ENCODE measurements around the gene PLET1.
"Not testable (repeated sequence)": the region's sequence is repeated elsewhere in the genome, so short reads cannot be mapped to it uniquely, and the experiment has no call there.

PLET1 gene

GRCh38 chr11:112206071-112206470, 54.6 kb downstream of the PLET1 start:
- DNase-seq: no peak

DNA sequence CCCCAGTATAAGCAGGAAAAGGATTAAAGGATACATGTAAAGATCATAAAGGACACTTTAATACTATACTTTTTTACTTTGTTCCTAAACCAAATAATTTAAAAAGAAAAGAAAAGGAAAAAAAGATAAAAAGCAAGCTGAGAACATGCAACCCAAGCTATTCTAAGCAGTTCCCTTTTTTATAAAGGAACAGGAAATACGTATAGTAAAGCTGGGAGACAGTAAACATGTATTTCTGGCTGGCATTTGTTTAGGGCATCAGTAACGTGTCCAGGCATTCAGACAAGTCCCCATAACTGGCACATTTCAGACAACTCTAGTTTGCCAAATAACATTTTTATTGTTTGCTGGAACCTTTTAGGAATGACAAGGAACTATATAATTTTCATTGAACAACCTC, 60.4 kb downstream of the PLET1 start:
- no peak for DNase-seq

DNA sequence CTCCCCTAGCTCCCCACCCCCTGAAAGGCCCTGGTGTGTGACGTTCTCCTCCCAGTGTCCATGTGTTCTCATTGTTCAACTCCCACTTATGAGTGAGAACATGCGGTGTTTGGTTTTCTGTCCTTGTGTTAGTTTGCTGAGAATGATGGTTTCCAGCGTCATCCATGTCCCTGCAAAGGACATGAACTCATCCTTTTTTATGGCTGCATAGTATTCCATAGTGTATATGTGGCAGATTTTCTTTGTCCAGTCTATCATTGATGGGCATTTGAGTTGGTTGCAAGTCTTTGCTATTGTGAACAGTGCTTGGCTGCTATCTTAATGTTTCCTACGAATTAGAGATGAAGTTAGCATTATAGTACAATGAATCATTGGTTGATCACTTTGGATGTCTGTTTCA, 61.6 kb downstream of the PLET1 start:
- DNase-seq: not testable (repeated sequence)

Measured in cortex of kidney (tissue), 1 donor.